BLaER1 (cell line): ENCODE results near the gene RASSF5.

ENCODE experiments used
- H3K27ac ChIP-seq: shearing (Covaris generic); formaldehyde crosslinking; 2 replicates; pipeline ENCODE4 v1.8.1; 2022
- H3K27me3 ChIP-seq: shearing (Covaris generic); formaldehyde crosslinking; 2 replicates; pipeline ENCODE4 v1.8.1; 2022
- H3K36me3 ChIP-seq: shearing (Covaris generic); formaldehyde crosslinking; 2 replicates; pipeline ENCODE4 v1.8.1; 2022
- H3K4me1 ChIP-seq: shearing (Covaris generic); formaldehyde crosslinking; 2 replicates; pipeline ENCODE4 v1.8.1; 2022
- H3K4me2 ChIP-seq: shearing (Covaris generic); formaldehyde crosslinking; 2 replicates; pipeline ENCODE4 v1.8.1; 2022
- H3K4me3 ChIP-seq: shearing (Covaris generic); formaldehyde crosslinking; 2 replicates; pipeline ENCODE4 v1.8.1; 2022
- H3K9ac ChIP-seq: shearing (Covaris generic); formaldehyde crosslinking; 2 replicates; pipeline ENCODE4 v1.8.1; 2022
- H3K9me3 ChIP-seq: shearing (Covaris generic); formaldehyde crosslinking; 2 replicates; pipeline ENCODE4 v1.8.1; 2022
- H4K20me1 ChIP-seq: shearing (Covaris generic); formaldehyde crosslinking; 2 replicates; pipeline ENCODE4 v1.8.1; 2022
- Cebpa-rat ChIP-seq: shearing (Covaris generic); IDR thresholded peaks from 2 replicates; pipeline ENCODE4 v1.8.1; 2022

The RASSF5 gene

DNA sequence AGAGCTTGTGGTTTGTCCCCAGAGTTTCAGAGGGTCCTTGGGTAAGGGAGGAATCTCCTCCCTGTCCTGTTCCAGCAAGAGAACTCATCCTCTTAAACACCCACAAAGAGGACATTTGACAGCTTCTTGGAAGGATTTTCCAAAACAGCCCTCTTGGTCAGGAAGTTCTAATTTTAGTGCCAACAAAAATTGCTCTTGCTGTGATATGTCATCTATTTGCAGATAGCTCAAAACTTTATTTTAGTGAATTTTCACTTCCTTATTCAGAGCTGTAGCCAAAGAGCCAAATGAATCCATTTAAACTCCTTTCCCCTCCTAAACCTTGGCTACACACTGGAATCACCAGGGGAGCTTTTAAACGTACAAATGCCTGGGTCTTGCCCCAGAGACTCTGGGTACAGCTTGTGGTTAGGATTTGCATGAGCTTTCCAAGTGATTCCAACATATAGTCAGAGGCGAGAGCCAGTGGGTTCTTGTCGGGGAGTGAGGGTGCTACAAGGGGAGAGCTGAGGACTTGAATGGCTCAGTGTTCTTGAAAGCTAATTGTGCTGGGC is 11.8 kb upstream of the RASSF5 start:
- Histone ChIP-seq H4K20me1 (peaks cover 12% of the 10 kb centered on the region; the same call in 1 of the 2 replicates), H3K4me2 (peak overlapping the region; percentile 96), H3K9me3 (no peaks in the 10 kb centered on the region), H3K27ac (peak overlapping the region; percentile 77), H3K4me1 (peaks cover 85% of the 10 kb centered on the region), H3K27me3 (no peaks in the 10 kb centered on the region), H3K36me3 (peaks cover 19% of the 10 kb centered on the region; the same call in 1 of the 2 replicates), H3K4me3 (peak overlapping the region; percentile 53), H3K9ac (peak overlapping the region; percentile 68)
- no peak for TF ChIP-seq Cebpa-rat

DNA sequence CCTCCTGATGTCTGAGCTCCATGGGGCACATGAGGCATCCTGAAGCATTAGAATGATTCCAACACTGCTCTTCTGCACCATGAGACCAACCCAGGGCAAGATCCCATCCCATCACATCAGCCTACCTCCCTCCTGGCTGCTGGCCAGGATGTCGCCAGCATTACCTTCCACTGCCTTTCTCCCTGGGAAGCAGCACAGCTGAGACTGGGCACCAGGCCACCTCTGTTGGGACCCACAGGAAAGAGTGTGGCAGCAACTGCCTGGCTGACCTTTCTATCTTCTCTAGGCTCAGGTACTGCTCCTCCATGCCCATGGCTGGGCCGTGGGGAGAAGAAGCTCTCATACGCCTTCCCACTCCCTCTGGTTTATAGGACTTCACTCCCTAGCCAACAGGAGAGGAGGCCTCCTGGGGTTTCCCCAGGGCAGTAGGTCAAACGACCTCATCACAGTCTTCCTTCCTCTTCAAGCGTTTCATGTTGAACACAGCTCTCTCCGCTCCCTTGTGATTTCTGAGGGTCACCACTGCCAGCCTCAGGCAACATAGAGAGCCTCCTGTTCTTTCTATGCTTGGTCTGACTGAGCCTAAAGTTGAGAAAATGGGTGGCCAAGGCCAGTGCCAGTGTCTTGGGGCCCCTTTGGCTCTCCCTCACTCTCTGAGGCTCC is 11.1 kb upstream of the RASSF5 start:
- Histone ChIP-seq H4K20me1 (peaks cover 12% of the 10 kb centered on the region; the same call in 1 of the 2 replicates), H3K4me3 (peak overlapping the region; percentile 53), H3K9ac (peak overlapping the region; percentile 68), H3K9me3 (no peaks in the 10 kb centered on the region), H3K4me2 (peak overlapping the region; percentile 96), H3K36me3 (peaks cover 18% of the 10 kb centered on the region; the same call in 1 of the 2 replicates), H3K27ac (peak overlapping the region; percentile 77), H3K4me1 (peaks cover 81% of the 10 kb centered on the region), H3K27me3 (no peaks in the 10 kb centered on the region)
- TF ChIP-seq Cebpa-rat = no peak

DNA sequence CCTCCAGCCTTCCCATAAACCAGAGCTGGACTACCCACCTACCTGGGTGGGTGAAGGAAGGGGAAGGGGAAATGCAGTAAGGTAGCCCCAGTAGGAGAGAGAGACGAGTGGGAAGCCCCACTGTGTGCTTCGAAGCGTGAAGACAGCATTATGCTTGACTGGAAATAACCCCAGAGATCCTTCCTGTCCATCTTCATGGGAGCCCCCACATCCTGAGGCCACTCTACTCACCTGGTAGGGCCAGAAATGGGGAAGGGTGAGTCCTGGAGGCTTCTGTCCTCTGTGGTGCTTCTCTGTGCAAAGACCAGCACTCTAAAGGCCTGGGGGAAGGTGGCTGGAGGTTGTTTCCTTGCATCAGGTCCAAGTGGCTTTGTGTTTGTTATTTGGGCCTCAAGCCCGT is 10.0 kb upstream of the RASSF5 start:
- Histone ChIP-seq H3K36me3 (peaks cover 10% of the 10 kb centered on the region; the same call in 1 of the 2 replicates), H3K9me3 (no peaks in the 10 kb centered on the region), H3K4me3 (no peak overlapping the region), H3K9ac (no peak overlapping the region), H3K27ac (no peak overlapping the region), H3K4me1 (peaks cover 81% of the 10 kb centered on the region), H4K20me1 (peaks cover 12% of the 10 kb centered on the region; the same call in 1 of the 2 replicates), H3K27me3 (no peaks in the 10 kb centered on the region), H3K4me2 (peak overlapping the region; percentile 96)
- no peak for TF ChIP-seq Cebpa-rat

DNA sequence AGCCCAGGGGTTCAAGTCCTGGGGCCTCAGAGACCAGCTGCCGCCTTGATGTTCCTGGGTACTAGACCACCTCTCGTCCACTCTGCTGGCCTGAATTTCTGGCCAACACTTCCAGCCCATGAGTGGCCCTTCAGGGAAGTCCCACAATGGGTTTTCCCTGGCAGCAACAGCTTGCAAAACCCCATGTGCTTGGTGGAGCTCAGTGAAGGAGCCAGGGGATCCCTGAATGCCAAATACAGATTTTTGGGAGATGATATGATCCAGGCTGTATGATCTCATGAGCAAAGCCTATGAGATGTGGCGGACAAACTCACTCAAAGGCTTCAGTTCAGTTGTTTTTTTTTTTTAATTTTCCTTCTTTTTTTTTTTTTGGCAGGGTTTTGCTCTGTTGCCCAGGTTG is 9.6 kb upstream of the RASSF5 start:
- H3K27ac ChIP-seq = no peak overlapping the region
- peaks cover 12% of the 10 kb centered on the region; the same call in 1 of the 2 replicates for H4K20me1 ChIP-seq
- no peaks in the 10 kb centered on the region for H3K9me3 ChIP-seq
- H3K27me3 ChIP-seq = no peaks in the 10 kb centered on the region
- H3K4me3 ChIP-seq = no peak overlapping the region
- peak overlapping the region; percentile 96 for H3K4me2 ChIP-seq
- no peak overlapping the region for H3K9ac ChIP-seq
- peaks cover 10% of the 10 kb centered on the region; the same call in 1 of the 2 replicates for H3K36me3 ChIP-seq
- H3K4me1 ChIP-seq = peaks cover 81% of the 10 kb centered on the region
- no peak for TF ChIP-seq Cebpa-rat

DNA sequence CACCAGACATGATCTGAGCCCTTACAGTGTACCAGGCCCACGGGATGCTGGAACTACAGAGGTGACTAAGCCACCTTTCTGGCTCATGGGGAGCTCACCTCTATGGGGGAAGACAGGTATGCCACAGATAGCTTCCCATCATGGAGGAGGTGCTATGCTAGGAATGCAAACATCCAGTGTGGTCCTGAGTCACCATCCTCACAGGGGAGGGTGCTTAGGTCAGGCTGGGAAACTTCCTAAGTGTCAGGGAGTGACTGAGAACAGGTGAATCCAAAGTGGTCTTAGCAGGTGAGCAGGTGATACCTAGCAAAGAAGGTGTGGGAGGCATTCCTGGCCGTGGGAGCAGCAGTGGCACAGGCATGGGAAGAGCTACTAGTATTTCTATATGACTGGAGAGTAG is 8.6 kb upstream of the RASSF5 start:
- Histone ChIP-seq H3K27ac (no peak overlapping the region), H3K36me3 (peaks cover 10% of the 10 kb centered on the region; the same call in 1 of the 2 replicates), H3K9ac (no peak overlapping the region), H4K20me1 (peaks cover 12% of the 10 kb centered on the region; the same call in 1 of the 2 replicates), H3K9me3 (no peaks in the 10 kb centered on the region), H3K4me1 (peaks cover 81% of the 10 kb centered on the region), H3K4me2 (no peak overlapping the region), H3K4me3 (no peak overlapping the region), H3K27me3 (no peaks in the 10 kb centered on the region)
- TF ChIP-seq Cebpa-rat = no peak

DNA sequence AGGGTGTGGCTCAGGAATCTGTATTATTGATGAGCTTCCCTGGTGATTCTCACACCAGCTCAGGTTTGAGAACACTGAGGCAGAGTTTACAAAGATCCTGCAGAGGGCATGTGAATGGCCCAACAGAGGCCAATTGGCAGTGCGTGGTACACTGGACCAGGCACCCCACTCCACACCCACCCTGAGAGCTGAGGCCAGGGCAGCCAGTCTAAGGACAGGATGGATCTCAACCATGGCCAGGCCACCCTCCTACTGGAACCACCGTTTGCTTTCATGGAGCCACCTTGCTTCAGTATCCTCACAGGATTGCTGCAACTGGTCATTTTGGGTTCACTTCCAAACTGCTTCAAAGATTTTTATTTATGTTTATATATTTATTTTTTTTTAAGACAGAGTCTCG is 7.3 kb upstream of the RASSF5 start:
- no peak overlapping the region for H3K27ac ChIP-seq
- peaks cover 81% of the 10 kb centered on the region for H3K4me1 ChIP-seq
- peaks cover 10% of the 10 kb centered on the region; the same call in 1 of the 2 replicates for H3K36me3 ChIP-seq
- H3K27me3 ChIP-seq = no peaks in the 10 kb centered on the region
- no peak for TF ChIP-seq Cebpa-rat
- peaks cover 12% of the 10 kb centered on the region; the same call in 1 of the 2 replicates for H4K20me1 ChIP-seq
- no peak overlapping the region for H3K4me2 ChIP-seq
- no peak overlapping the region for H3K9ac ChIP-seq
- no peak overlapping the region for H3K4me3 ChIP-seq
- H3K9me3 ChIP-seq = no peaks in the 10 kb centered on the region

DNA sequence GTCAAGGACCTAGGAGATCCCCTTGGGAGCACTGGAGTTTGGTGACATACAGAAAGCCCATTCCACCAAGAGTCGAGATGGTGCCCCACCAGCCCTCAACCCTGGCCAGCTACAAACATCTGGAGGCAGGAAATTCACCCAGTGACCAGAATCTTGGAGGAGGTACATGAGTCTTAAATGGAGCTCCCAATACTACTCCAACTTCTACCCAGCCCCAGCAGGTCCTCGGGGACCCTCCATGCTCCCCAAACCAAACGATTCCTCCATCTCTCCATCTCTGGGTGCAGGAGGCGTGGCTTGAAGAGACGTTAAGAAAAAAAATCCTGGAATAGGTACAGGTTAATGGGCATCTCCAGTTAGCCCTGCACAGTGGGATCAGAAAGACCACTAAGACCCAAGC is 5.5 kb upstream of the RASSF5 start:
- no peaks in the 10 kb centered on the region for H3K9me3 ChIP-seq
- TF ChIP-seq Cebpa-rat = no peak
- peaks cover 81% of the 10 kb centered on the region for H3K4me1 ChIP-seq
- no peak overlapping the region for H3K4me3 ChIP-seq
- H3K27ac ChIP-seq = no peak overlapping the region
- no peaks in the 10 kb centered on the region for H4K20me1 ChIP-seq
- H3K36me3 ChIP-seq = peaks cover 10% of the 10 kb centered on the region; the same call in 1 of the 2 replicates
- H3K27me3 ChIP-seq = peaks cover 2% of the 10 kb centered on the region; the same call in 1 of the 2 replicates
- H3K4me2 ChIP-seq = peak overlapping the region; percentile 99
- H3K9ac ChIP-seq = no peak overlapping the region

DNA sequence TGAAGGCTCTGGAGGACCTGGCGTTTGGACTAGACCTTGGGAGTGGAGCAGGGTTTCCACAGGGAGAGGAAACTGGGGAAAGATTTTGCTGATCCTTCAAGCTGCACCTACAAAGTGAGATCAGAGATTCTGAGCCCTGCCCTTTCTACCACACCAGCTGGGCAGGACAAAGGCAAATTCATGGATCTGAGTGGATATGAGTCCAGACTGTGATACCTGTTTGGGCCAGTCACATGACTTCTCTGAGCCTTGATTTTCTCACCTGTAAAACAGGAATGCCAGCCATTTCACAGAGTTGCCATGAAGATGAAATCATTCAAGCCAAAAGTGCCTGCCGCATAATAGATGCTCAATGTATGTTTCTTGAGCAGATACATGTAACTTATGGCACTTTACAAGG is 4.9 kb upstream of the RASSF5 start:
- peaks cover 5% of the 10 kb centered on the region; the same call in 1 of the 2 replicates for H3K27me3 ChIP-seq
- H3K4me1 ChIP-seq = peaks cover 79% of the 10 kb centered on the region
- H3K36me3 ChIP-seq = peaks cover 10% of the 10 kb centered on the region; the same call in 1 of the 2 replicates
- TF ChIP-seq Cebpa-rat = no peak
- H3K4me3 ChIP-seq = no peak overlapping the region
- H3K27ac ChIP-seq = no peak overlapping the region
- no peaks in the 10 kb centered on the region for H3K9me3 ChIP-seq
- no peaks in the 10 kb centered on the region for H4K20me1 ChIP-seq
- peak overlapping the region; percentile 99 for H3K4me2 ChIP-seq
- H3K9ac ChIP-seq = no peak overlapping the region

DNA sequence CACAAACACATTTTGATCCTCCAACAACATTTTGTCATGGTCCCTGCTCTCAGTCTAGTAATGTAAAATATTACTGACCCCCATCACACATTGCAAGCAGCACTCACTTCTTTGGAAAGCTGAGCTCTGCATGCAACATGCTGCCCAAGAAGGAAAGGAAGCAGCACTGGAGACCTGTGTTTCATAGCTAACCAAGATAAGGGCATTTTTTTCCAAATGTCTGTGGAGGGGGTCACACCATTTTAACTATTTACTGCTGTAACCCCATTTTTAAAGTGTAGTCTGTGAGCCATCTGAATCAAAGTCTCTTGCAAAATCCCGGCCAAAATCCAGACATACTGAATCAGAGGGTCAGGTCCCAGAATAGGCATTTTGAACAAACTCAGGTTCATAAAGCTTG is 4.5 kb upstream of the RASSF5 start:
- no peak overlapping the region for H3K9ac ChIP-seq
- peaks cover 77% of the 10 kb centered on the region for H3K4me1 ChIP-seq
- H3K9me3 ChIP-seq = no peaks in the 10 kb centered on the region
- no peak for TF ChIP-seq Cebpa-rat
- H3K4me2 ChIP-seq = peak overlapping the region; percentile 99
- no peak overlapping the region for H3K27ac ChIP-seq
- peaks cover 3% of the 10 kb centered on the region for H4K20me1 ChIP-seq
- no peak overlapping the region for H3K4me3 ChIP-seq
- H3K36me3 ChIP-seq = peaks cover 10% of the 10 kb centered on the region; the same call in 1 of the 2 replicates
- H3K27me3 ChIP-seq = peaks cover 9% of the 10 kb centered on the region; the same call in 1 of the 2 replicates
